Measurements from ENCODE around the gene TMEM39B. TPM values are rescaled to one million over a fixed set of nuclear protein-coding genes. Genes with fewer than 3 reads are reported as not detected.

The TMEM39B gene
- total and polyA plus RNA-seq, 2 experiments from 2014 or later = 10.1 to 17.8 TPM

GRCh38 chr1:32094746-32095521 lies 22.2 kb downstream of the TMEM39B start:
- Histone ChIP-seq H3K4me1 (ENCODE audit: insufficient read depth) (no peaks in the 10 kb centered on the region), H3K27ac (ENCODE audit: low read depth) (no peak overlapping the region), H3F3A (replicated peaks; ENCODE audit: low read depth) (no peaks in the 10 kb centered on the region), H3K79me2 (replicated peaks; ENCODE audit: insufficient read depth) (no peaks in the 10 kb centered on the region), H3K27me3 (ENCODE audit: insufficient read depth) (no peaks in the 10 kb centered on the region), H3K9me2 (ENCODE audit: insufficient read depth) (no peaks in the 10 kb centered on the region), H2AFZ (no peak overlapping the region), H4K20me1 (replicated peaks; ENCODE audit: insufficient read depth) (0 out of 2 replicates have a peak, but pooled peaks cover 7% of the 10 kb centered on the region), H3K36me3 (ENCODE audit: insufficient read depth) (peaks cover under 1% of the 10 kb centered on the region; the same call in 1 of the 2 replicates), H3K4me3 (no peak overlapping the region), H3K4me2 (no peak overlapping the region)
- Mint-ChIP-seq H3K27me3 (ENCODE audit: insufficient read depth, low read depth, poor library complexity) (peaks cover 4% of the 10 kb centered on the region), H3K4me3 (no peak overlapping the region; the same call in 2 of the 3 replicates), H3K36me3 (ENCODE audit: low read depth) (peaks cover 74% of the 10 kb centered on the region), H3K27ac (no peak overlapping the region), H3K9me3 (no peaks in the 10 kb centered on the region), H3K4me1 (peaks cover 3% of the 10 kb centered on the region; the same call in 1 of the 3 replicates)
- DNase-seq (ENCODE audit: low spot score) = no peak
- TF ChIP-seq JUNB (IDR thresholded peaks at IDR 0.05; ENCODE audit: unreplicated experiment) (no peak), REST (IDR thresholded peaks at IDR 0.05; ENCODE audit: unreplicated experiment) (no peak), POLR2AphosphoS5 (IDR thresholded peaks at IDR 0.05; ENCODE audit: low read depth) (no peak), CTCF (conservative IDR thresholded peaks at IDR 0.05; ENCODE audit: low read depth in 2 of 2) (no peak), ZNF114 (CRISPR knock-in tag; IDR thresholded peaks at IDR 0.05) (no peak), EZH2phosphoT487 (IDR thresholded peaks at IDR 0.05; ENCODE audit: unreplicated experiment) (no peak), EZH2 (IDR thresholded peaks at IDR 0.05; ENCODE audit: low read depth, unreplicated experiment) (no peak), ZNF331 (CRISPR knock-in tag; IDR thresholded peaks at IDR 0.05; ENCODE audit: low read depth) (no peak), CREB1 (CRISPR knock-in tag; IDR thresholded peaks at IDR 0.05; ENCODE audit: low read depth) (no peak), NANOG (IDR thresholded peaks at IDR 0.05; ENCODE audit: borderline replicate concordance) (no peak), STAT1 (IDR thresholded peaks at IDR 0.05; ENCODE audit: unreplicated experiment) (no peak), ETS1 (IDR thresholded peaks at IDR 0.05) (no peak)
- TF ChIP-seq, protein P1, sequence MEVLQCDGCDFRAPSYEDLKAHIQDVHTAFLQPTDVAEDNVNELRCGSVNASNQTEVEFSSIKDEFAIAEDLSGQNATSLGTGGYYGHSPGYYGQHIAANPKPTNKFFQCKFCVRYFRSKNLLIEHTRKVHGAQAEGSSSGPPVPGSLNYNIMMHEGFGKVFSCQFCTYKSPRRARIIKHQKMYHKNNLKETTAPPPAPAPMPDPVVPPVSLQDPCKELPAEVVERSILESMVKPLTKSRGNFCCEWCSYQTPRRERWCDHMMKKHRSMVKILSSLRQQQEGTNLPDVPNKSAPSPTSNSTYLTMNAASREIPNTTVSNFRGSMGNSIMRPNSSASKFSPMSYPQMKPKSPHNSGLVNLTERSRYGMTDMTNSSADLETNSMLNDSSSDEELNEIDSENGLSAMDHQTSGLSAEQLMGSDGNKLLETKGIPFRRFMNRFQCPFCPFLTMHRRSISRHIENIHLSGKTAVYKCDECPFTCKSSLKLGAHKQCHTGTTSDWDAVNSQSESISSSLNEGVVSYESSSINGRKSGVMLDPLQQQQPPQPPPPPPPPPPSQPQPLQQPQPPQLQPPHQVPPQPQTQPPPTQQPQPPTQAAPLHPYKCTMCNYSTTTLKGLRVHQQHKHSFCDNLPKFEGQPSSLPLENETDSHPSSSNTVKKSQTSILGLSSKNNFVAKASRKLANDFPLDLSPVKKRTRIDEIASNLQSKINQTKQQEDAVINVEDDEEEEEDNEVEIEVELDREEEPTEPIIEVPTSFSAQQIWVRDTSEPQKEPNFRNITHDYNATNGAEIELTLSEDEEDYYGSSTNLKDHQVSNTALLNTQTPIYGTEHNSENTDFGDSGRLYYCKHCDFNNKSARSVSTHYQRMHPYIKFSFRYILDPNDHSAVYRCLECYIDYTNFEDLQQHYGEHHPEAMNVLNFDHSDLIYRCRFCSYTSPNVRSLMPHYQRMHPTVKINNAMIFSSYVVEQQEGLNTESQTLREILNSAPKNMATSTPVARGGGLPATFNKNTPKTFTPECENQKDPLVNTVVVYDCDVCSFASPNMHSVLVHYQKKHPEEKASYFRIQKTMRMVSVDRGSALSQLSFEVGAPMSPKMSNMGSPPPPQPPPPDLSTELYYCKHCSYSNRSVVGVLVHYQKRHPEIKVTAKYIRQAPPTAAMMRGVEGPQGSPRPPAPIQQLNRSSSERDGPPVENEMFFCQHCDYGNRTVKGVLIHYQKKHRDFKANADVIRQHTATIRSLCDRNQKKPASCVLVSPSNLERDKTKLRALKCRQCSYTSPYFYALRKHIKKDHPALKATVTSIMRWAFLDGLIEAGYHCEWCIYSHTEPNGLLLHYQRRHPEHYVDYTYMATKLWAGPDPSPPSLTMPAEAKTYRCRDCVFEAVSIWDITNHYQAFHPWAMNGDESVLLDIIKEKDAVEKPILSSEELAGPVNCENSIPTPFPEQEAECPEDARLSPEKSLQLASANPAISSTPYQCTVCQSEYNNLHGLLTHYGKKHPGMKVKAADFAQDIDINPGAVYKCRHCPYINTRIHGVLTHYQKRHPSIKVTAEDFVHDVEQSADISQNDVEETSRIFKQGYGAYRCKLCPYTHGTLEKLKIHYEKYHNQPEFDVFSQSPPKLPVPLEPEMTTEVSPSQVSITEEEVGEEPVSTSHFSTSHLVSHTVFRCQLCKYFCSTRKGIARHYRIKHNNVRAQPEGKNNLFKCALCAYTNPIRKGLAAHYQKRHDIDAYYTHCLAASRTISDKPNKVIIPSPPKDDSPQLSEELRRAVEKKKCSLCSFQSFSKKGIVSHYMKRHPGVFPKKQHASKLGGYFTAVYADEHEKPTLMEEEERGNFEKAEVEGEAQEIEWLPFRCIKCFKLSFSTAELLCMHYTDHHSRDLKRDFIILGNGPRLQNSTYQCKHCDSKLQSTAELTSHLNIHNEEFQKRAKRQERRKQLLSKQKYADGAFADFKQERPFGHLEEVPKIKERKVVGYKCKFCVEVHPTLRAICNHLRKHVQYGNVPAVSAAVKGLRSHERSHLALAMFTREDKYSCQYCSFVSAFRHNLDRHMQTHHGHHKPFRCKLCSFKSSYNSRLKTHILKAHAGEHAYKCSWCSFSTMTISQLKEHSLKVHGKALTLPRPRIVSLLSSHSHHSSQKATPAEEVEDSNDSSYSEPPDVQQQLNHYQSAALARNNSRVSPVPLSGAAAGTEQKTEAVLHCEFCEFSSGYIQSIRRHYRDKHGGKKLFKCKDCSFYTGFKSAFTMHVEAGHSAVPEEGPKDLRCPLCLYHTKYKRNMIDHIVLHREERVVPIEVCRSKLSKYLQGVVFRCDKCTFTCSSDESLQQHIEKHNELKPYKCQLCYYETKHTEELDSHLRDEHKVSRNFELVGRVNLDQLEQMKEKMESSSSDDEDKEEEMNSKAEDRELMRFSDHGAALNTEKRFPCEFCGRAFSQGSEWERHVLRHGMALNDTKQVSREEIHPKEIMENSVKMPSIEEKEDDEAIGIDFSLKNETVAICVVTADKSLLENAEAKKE (CRISPR knock-in tag; IDR thresholded peaks at IDR 0.05) = no peak
- no peak for ATAC-seq

All from GM23338 (cell line).